Urinary bladder (tissue), 4 donors: ENCODE data around the gene TNFSF11. TPM values are rescaled to one million over a fixed set of nuclear protein-coding genes. Genes with fewer than 3 reads are reported as not detected.

Experiments
- DNase-seq: peaks from one replicate; pipeline ENCODE4 v3.0.0-alpha.2; 2015; ENCODE audit errors: extremely low spot score
- H3K27ac ChIP-seq: one replicate; pipeline ENCODE4 v1.5.1; 2013; ENCODE audit warnings: low read depth, mild to moderate bottlenecking, moderate library complexity
- H3K36me3 ChIP-seq: one replicate; pipeline ENCODE4 v1.6.1; 2013; ENCODE audit warnings: mild to moderate bottlenecking, moderate library complexity; ENCODE audit not compliant: insufficient read depth
- H3K4me1 ChIP-seq: one replicate; pipeline ENCODE4 v1.6.1; 2013; ENCODE audit warnings: mild to moderate bottlenecking, moderate library complexity; ENCODE audit not compliant: insufficient read depth
- H3K4me3 ChIP-seq: one replicate; pipeline ENCODE4 v1.5.1; 2013; ENCODE audit warnings: low read depth, low read length
- WGBS: extraction: QIAGEN DNeasy Blood & Tissue Kit; methylation state at CpG from one replicate; pipeline ENCODE4 v1.1.7; 2013; 5-methylcytosine and 5-hydroxymethylcytosine counted together
- polyA plus RNA-seq: library from polyadenylated mRNA; stranded (reverse); fragments of 200-250 nt; gene quantifications from one replicate; pipeline ENCODE4 v1.2.3, GENCODE V29; 2013
- total RNA-seq: library from RNA; depleted of rRNA; stranded (reverse); fragments of >200 nt; gene quantifications from one replicate; pipeline ENCODE4 v1.2.3, GENCODE V29; 2014
- donor health status: healthy with polysubstance abuse.
- donor health status: healthy.

The TNFSF11 gene
- total and polyA plus RNA-seq, 2 donors: 0.26 to 0.47 TPM

- 90% methylated on average over 5 of the region's 5 CpGs for WGBS
- Histone ChIP-seq H3K27ac (no peak overlapping the region), H3K4me3 (no peak overlapping the region), H3K36me3 (no peaks in the 10 kb centered on the region), H3K4me1 (no peaks in the 10 kb centered on the region)
- no peak for DNase-seq
Measured at GRCh38 chr13:42656958-42657357, 83.0 kb downstream of the TNFSF11 start.

Other genes with a start within 250 kb of the TNFSF11 start
- not detected for gene FAM216B, start 207.4 kb downstream of the TNFSF11 start, total RNA-seq
- gene FAM216B, start 207.4 kb downstream of the TNFSF11 start, polyA plus RNA-seq: not detected